Right lobe of liver (tissue), 4 donors: Measurements from ENCODE around the gene PEX3.

Experiments
- CTCF ChIP-seq, 4 donors: fragments of 200-600 bp in 3 of 4; fragments of 450-650 bp in 1 of 4; IDR thresholded peaks; one replicate each; pipeline versions ENCODE4 v1.5.1 to v1.8.0; 2016 to 2022; ENCODE audit warnings: antibody characterized with exemption in 4 of 4, mild to moderate bottlenecking in 2 of 4
- POLR2A ChIP-seq: fragments of 450-650 bp; IDR thresholded peaks from one replicate; pipeline ENCODE4 v1.6.1; 2017; ENCODE audit warnings: antibody characterized with exemption, mild to moderate bottlenecking
- donor health status: DM: no; HTN: no; CAD: no.
- donor health status: DM: no; HTN: no; CAD: no.
- donor health status: DM: no; HTN: yes; CAD: no.

- TF ChIP-seq CTCF (IDR thresholded peaks at IDR 0.05) = no peak
- TF ChIP-seq POLR2A = no peak
Measured at GRCh38 chr6:143538374-143538773, 87.8 kb downstream of the PEX3 start.
